Pancreas (tissue), 10 donors: Measurements from ENCODE around the gene NAT9. TPM values are rescaled to one million over a fixed set of nuclear protein-coding genes. Genes with fewer than 3 reads are reported as not detected.

Experiments
- ATAC-seq, 4 donors: fragments of 200-7000 bp; cut with Tn5 transposase; one replicate each; pipeline versions ENCODE4 v1.8.0 to v1.9.1; 2020; ENCODE audit warnings: mild to moderate bottlenecking in 4 of 4, moderate library complexity in 4 of 4
- DNase-seq, 6 donors: peaks; one replicate each; pipeline ENCODE4 v3.0.0-alpha.2; 2020
- FAIRE-seq: peaks from 2 replicates; lab custom pipeline; 2012; peaks lifted over from hg19 to GRCh38; lab: Jason Lieb, UNC
- H3K27ac ChIP-seq, 4 donors: fragments of 200-600 bp; sonication (generic); 1 replicate in 3 of 4; 2 replicates in 1 of 4; pipeline versions ENCODE4 v1.5.0 to v1.8.0; 2020
- H3K27me3 ChIP-seq, 4 donors: fragments of 200-600 bp; one replicate each; pipeline ENCODE4 v1.8.0; 2021
- H3K36me3 ChIP-seq, 3 donors: fragments of 200-600 bp; sonication (generic) in 1 of 3; one replicate each; pipeline versions ENCODE4 v1.5.0 to v1.8.0; 2020 to 2021
- H3K4me1 ChIP-seq, 3 donors: fragments of 200-600 bp; one replicate each; pipeline ENCODE4 v1.8.0; 2021
- H3K4me3 ChIP-seq, 4 donors: fragments of 200-600 bp; sonication (generic) in 2 of 4; one replicate each; pipeline versions ENCODE4 v1.5.0 to v1.8.0; 2020 to 2021
- H3K9me3 ChIP-seq, 4 donors: fragments of 200-600 bp; one replicate each; pipeline ENCODE4 v1.8.0; 2021
- WGBS, 2 donors: extraction: QIAGEN DNeasy Blood & Tissue Kit; methylation state at CpG; one replicate each; pipeline ENCODE4 v1.1.7; 2013; 5-methylcytosine and 5-hydroxymethylcytosine counted together
- intact Hi-C, 3 donors: fragments of 100-400 bp; cut with DNase I; formaldehyde crosslinking; loops; one replicate each; pipeline versions ENCODE4 v1.11.1 to v1.14.2; 2022
- polyA plus RNA-seq, 2 donors: library from polyadenylated mRNA; stranded (reverse); fragments of 200-250 nt; gene quantifications; one replicate each; pipeline ENCODE4 v1.2.3, GENCODE V29; 2013
- total RNA-seq, 6 donors: library from RNA; stranded (reverse); fragmentation: NEBNext Ultra II Directional in 4 of 6; extraction: Animal tissue kit (Norgen Biotek cat#: 25700) in 4 of 6; gene quantifications; one replicate each; pipeline versions ENCODE4 v1.2.1 to v1.2.4, GENCODE V29; 2021 to 2023
- TF ChIP-seq, protein P1 (sequence below), 4 donors: fragments of 200-600 bp; sonication (generic) in 3 of 4; IDR thresholded peaks; one replicate each; pipeline versions ENCODE4 v1.5.0 to v1.8.0; 2021; ENCODE audit warnings: antibody characterized with exemption in 4 of 4
- donor health status: healthy with polysubstance abuse.
- donor health status: DM: no; HTN: no; CAD: no; lungs with moderate emphysema.
- donor health status: DM: no; HTN: no; CAD: no.
- donor health status: control.
- donor health status: control.
- donor health status: Bipolar disorder and iron deficiency.
- donor health status: DM: yes; HTN: yes; CAD: no.
- donor health status: DM: no; HTN: no; CAD: no.
- donor health status: DM: no; HTN: no; CAD: no.
- donor health status: DM: yes; HTN: yes; CAD: no.

The NAT9 gene
- total and polyA plus RNA-seq, 8 donors, result 14.4 to 38.5 (median 24.8) TPM

DNA sequence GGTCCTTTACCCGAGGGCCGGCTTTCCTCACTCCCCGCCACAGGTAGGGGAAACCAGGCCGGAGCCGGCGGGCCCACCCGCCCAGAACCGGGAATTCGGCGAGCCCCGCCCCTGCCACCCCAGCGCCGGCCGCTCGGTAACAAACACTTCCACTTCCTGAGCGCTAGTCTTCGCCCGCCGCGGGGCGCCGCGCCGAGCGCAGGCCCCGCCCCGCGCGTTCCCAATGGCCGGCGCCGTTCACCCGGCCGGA is 27.9 kb downstream of the NAT9 start:
- FAIRE-seq, result no peak
- intact Hi-C loops, result loop anchor here in 1 of 3 donors (10.0 kb wide), 1 partner anchor 117 kb away; no protein-coding TSS in a partner anchor
- Histone ChIP-seq H3K27me3 (no peaks in the 10 kb centered on the region), H3K9me3 (no peaks in the 10 kb centered on the region), H3K27ac (peak overlapping the region; percentile 88 to 97 (median 95)), H3K4me1 (peaks cover 18 to 28% (median 24%) of the 10 kb centered on the region in 3 donors), H3K36me3 (no peaks in the 10 kb centered on the region), H3K4me3 (peak overlapping the region; percentile 33 to 98 (median 72))
- TF ChIP-seq, protein P1, sequence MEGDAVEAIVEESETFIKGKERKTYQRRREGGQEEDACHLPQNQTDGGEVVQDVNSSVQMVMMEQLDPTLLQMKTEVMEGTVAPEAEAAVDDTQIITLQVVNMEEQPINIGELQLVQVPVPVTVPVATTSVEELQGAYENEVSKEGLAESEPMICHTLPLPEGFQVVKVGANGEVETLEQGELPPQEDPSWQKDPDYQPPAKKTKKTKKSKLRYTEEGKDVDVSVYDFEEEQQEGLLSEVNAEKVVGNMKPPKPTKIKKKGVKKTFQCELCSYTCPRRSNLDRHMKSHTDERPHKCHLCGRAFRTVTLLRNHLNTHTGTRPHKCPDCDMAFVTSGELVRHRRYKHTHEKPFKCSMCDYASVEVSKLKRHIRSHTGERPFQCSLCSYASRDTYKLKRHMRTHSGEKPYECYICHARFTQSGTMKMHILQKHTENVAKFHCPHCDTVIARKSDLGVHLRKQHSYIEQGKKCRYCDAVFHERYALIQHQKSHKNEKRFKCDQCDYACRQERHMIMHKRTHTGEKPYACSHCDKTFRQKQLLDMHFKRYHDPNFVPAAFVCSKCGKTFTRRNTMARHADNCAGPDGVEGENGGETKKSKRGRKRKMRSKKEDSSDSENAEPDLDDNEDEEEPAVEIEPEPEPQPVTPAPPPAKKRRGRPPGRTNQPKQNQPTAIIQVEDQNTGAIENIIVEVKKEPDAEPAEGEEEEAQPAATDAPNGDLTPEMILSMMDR (IDR thresholded peaks at IDR 0.05), result peak in 1 of 4 donors; percentile 14
- no peak for ATAC-seq
- 0% methylated on average over 24 to 34 of the region's 34 CpGs for WGBS, 2 donors
- DNase-seq, result no peak

DNA sequence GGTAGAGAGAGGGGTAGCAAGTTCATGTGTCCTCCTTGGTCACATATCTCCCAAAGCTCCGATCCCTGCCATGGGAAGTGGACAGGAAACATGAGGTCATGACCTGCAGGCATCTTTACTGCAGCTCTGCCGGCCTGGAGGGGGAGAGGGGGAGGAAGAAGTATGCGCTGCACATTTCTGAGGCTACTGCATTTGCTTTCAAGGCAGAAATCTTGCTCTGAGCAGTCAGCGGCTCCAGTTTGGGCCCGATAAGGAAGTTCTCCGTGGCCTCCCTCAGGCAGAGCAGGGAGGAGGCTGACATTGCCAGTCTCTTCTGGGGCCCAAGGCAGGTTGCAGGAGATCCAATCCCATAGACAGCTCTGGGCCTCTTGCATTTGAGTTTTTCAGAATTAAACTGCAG is 29.2 kb downstream of the NAT9 start:
- no peaks in the 10 kb centered on the region for H3K9me3 ChIP-seq
- H3K4me1 ChIP-seq, result peaks cover 10 to 19% (median 12%) of the 10 kb centered on the region in 3 donors
- H3K36me3 ChIP-seq, result no peaks in the 10 kb centered on the region
- ATAC-seq (no peak), FAIRE-seq (no peak), DNase-seq (peak in 2 of 6 donors; percentile 25 to 49)
- 70 to 77% methylated on average over 6 of the region's 6 CpGs for WGBS, 2 donors
- intact Hi-C loops, result loop anchor here in 1 of 3 donors (10.0 kb wide), 1 partner anchor 118 kb away; no protein-coding TSS in a partner anchor
- H3K27ac ChIP-seq, result no peak overlapping the region
- H3K4me3 ChIP-seq, result no peak overlapping the region
- TF ChIP-seq, protein P1 (IDR thresholded peaks at IDR 0.05), result no peak
- no peaks in the 10 kb centered on the region for H3K27me3 ChIP-seq

DNA sequence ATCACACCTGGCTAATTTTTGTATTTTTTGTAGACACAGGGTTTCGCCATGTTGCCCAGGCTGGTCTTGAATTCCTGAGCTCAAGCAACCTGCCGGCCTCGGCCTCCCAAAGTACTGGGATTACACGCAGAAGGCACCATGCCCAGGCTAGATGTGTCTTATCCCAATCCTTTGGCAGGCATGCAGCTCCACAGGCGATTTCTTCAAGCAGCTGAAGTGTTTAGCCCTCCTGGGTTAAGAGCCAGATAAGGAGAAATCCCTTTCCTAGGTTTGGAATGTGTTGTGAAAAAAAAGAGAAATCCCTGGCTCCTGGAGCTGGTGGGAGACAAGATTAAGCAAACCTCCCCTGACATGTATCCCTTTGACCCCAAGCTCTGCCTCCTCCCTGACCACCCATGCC is 29.8 kb downstream of the NAT9 start:
- Histone ChIP-seq H3K9me3 (no peaks in the 10 kb centered on the region), H3K36me3 (no peaks in the 10 kb centered on the region), H3K4me1 (peaks cover 6 to 16% (median 6%) of the 10 kb centered on the region in 3 donors), H3K4me3 (no peak overlapping the region), H3K27ac (no peak overlapping the region), H3K27me3 (no peaks in the 10 kb centered on the region)
- no peak for DNase-seq
- intact Hi-C loops, result loop anchor here in 1 of 3 donors (10.0 kb wide), 1 partner anchor 118 kb away; no protein-coding TSS in a partner anchor
- 81 to 85% methylated on average over 5 of the region's 5 CpGs for WGBS, 2 donors
- FAIRE-seq, result no peak
- ATAC-seq, result no peak
- TF ChIP-seq, protein P1 (IDR thresholded peaks at IDR 0.05), result no peak

DNA sequence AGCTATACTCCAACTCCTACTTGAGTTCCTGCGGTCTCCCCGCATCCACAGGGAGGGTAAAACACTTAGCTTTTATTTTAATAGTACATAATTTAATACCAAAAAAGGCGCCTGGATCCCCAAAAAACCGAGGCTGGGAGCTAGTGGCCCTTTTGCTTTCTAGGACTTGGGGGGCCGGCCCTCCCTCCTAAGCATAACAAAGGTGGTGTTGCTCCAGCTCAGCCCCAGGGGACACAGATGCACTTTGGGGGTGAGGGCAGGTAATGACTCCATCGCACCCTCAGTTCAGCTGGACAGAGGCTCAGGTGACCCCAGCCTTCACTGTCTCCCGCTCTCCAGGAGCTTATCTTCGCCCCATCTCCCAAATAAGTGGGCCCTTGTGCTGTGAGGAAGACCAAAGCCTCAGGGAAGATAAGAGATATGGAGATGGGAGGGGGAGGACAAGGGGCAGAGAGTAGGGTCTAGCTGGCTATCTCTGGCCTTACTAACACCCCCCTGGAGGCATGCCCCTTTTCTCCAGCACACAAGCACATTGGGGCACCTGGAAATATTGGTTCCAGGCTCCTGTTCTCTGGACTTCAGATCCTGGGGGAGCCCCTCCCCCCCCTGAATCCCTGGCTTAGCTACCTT is 30.5 kb downstream of the NAT9 start:
- Histone ChIP-seq H3K9me3 (no peaks in the 10 kb centered on the region), H3K27ac (no peak overlapping the region), H3K36me3 (no peaks in the 10 kb centered on the region), H3K4me3 (no peak overlapping the region), H3K27me3 (no peaks in the 10 kb centered on the region), H3K4me1 (peaks cover 0 to 9% (median 0%) of the 10 kb centered on the region in 3 donors)
- no peak for DNase-seq
- TF ChIP-seq, protein P1 (IDR thresholded peaks at IDR 0.05), result no peak
- no peak for ATAC-seq
- no peak for FAIRE-seq
- WGBS, 2 donors, result 81 to 82% methylated on average over 8 of the region's 8 CpGs
- intact Hi-C loops, result loop anchor here in 1 of 3 donors (10.0 kb wide), 1 partner anchor 119 kb away; no protein-coding TSS in a partner anchor
